Stomach (tissue), 4 donors: ENCODE results near the gene HDHD2.

ENCODE experiments used
- CTCF ChIP-seq, 7 experiments: fragments of 450-650 bp in 4 of 7; fragments of 200-600 bp in 3 of 7; sonication (generic) in 3 of 7; IDR thresholded peaks; one replicate each; pipeline ENCODE4 v1.5.1; 2016 to 2019; ENCODE audit warnings: antibody characterized with exemption in 7 of 7, control low read depth in 2 of 7, mild to moderate bottlenecking in 1 of 7
- POLR2A ChIP-seq, 4 donors: fragments of 450-650 bp; IDR thresholded peaks; one replicate each; pipeline ENCODE4 v1.6.1; 2016; ENCODE audit warnings: antibody characterized with exemption in 4 of 4, control low read depth in 2 of 4, mild to moderate bottlenecking in 1 of 4, moderate library complexity in 1 of 4
- POLR2AphosphoS5 ChIP-seq, 3 donors: sonication (generic); formaldehyde crosslinking; IDR thresholded peaks; one replicate each; pipeline ENCODE4 v1.6.1; 2016; ENCODE audit warnings: antibody characterized with exemption in 3 of 3

- TF ChIP-seq CTCF (IDR thresholded peaks at IDR 0.05) (no peak), POLR2A (IDR thresholded peaks at IDR 0.05) (no peak), POLR2AphosphoS5 (IDR thresholded peaks at IDR 0.05) (no peak)
Observed at GRCh38 chr18:47067648-47068047, 82.7 kb downstream of the HDHD2 start.
